ENCODE results near the gene SCG3. TPM values are rescaled to one million over a fixed set of nuclear protein-coding genes. Genes with fewer than 3 reads are reported as not detected.
A peak's percentile ranks its signal among the peaks of the same experiment; 100 is the strongest.
"Not testable (repeated sequence)": the region's sequence is repeated elsewhere in the genome, so short reads cannot be mapped to it uniquely, and the experiment has no call there.

Gene SCG3
- not detected for polyA plus RNA-seq (2013, experiment 1 of 2; ENCODE audit: insufficient read length)
- not detected for polyA plus RNA-seq (2013, experiment 2 of 2; ENCODE audit: insufficient read length)

DNA sequence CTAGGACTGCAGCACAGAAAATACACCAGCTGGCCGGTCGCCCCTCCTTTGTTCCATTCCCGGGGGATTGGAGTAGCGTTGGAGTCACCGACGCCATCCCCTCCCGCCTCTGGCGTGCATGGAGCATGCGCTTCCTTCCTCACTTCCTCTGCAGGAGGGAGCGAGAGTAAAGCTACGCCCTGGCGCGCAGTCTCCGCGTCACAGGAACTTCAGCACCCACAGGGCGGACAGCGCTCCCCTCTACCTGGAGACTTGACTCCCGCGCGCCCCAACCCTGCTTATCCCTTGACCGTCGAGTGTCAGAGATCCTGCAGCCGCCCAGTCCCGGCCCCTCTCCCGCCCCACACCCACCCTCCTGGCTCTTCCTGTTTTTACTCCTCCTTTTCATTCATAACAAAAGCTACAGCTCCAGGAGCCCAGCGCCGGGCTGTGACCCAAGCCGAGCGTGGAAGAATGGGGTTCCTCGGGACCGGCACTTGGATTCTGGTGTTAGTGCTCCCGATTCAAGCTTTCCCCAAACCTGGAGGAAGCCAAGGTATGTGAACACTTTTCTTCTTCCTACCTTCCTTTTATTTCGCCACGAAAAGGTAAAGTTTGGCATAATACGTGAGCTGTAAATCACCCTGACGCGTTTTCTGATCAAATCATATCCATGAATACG lies at the start of gene SCG3:
TSS of gene SCG3 (plus strand) at position 201 of the 661 bp plus-strand sequence. CDS start at position 454, 253 bp downstream.
- peak; percentile 70 for DNase-seq

DNA sequence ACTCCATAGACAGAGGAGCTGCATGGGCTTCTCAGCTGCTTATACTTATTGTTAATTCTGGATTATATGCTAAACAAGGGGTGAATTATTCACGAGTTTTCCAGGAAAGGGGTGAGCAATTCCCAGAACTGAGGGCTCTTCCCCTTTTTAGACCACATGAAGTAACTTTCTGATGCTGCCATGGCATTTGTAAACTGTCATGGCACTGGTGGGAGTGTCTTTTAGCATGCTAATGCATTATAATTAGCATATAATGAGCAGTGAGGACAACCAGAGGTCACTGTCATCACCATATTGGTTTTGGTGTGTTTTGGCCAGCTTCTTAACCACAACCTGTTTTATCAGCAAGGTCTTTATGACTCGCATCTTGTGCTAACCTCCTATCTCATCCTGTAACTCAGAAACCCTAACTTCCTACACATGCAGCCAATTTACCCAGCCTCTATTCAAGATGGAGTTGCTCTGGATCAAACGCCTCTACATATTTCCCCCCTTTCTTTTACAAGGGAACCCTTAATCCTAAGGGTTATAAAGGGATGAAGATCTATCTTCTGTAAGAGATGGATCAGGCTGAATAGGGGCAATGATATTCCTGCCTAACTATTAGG lies 46.6 kb upstream of the SCG3 start:
- DNase-seq: no peak

DNA sequence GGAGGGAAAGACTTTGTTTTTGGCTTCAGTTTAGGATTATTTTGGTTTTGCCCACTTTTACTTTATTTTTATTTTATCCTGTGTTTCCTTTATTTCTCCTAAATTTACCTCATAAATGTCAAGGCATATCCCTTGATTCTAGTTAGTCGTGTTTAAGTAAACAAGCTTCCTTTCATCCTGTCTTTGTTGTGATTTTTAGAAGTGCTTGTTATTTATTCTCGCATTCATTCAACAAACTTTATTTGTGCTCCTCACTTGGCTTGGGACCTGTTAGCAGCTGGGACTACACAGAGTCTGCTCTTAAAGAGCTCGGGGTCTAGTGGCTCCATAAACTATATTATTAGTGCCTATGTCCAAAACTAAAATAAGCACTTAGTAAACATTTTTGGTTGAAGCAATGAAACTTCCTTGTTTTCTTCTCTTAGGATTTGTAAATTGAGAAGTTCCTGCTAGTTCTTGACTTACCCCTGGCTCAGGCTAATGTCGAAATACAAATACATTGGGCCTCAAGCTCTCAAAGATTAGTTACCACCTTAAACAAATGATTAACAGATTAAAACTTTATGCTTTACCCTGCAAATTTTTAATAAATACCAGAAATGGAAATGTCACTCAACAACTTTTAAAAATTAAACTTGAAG lies 39.7 kb upstream of the SCG3 start:
- DNase-seq: no peak

DNA sequence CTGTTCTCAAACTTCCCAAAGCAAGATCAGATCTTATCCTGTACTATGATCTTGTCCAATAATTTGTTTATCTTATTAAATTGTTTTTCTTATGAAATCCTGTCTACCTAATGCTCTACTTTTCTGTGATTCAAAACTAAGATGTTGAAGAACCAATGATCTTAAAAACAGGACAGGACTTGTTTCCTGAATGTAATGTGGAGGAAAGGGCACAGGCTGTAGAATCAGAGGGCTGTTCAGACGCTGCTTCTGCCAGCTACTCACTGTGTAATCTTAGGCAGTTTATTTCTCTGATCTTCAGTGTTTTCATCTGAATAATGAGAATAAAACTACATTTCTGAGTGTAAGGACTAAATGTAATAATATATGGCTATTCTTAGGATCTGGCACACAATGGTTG lies 38.6 kb upstream of the SCG3 start:
- no peak for DNase-seq

DNA sequence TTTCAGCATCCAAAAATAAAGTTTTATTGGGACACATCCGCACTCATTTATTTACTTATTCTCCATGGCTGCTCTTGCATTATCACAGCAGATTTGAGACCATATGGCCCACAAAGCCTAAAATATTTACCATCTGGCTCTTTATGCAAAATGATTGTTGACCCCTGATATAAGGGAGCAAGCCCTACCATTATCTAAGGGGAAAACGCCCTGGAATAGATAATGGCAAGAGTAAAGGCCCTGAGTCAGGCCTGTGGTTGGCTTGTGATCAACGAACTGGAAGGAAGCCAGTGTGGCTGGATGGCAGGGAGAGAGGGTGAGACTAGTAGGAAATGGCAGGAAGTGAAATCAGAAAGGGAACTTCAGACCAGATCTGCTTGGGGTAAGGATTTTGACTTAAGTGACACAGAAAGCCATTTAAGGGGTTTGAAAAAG lies 34.2 kb upstream of the SCG3 start:
- DNase-seq: peak; percentile 51

DNA sequence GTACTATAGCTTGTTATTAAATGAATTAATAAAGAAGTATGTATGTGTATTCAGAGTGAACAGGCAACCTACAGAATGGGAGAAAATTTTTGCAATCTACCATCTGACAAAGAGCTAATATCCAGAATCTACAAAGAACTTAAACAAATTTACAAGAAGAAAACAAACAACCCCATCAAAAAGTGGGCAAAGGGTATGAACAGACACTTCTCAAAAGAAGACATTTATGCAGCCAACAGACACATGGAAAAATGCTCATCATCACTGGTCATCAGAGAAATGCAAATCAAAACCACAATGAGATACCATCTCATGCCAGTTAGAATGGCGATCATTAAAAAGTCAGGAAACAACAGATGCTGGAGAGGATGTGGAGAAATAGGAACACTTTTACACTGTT lies 33.2 kb upstream of the SCG3 start:
- not testable (repeated sequence) for DNase-seq

DNA sequence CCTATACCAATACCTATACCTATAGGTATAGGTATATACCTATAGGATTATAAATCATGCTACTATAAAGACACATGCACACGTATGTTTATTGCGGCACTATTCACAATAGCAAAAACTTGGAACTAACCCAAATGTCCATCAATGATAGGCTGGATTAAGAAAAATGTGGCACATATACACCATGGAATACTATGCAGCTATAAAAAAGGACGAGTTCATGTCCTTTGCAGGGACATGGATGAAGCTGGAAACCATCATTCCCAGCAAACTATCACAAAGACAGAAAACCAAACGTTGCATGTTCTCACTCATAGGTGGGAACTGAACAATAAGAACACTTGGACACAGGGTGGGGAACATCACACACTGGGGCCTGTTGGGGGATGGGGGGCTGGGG lies 32.7 kb upstream of the SCG3 start:
- not testable (repeated sequence) for DNase-seq

DNA sequence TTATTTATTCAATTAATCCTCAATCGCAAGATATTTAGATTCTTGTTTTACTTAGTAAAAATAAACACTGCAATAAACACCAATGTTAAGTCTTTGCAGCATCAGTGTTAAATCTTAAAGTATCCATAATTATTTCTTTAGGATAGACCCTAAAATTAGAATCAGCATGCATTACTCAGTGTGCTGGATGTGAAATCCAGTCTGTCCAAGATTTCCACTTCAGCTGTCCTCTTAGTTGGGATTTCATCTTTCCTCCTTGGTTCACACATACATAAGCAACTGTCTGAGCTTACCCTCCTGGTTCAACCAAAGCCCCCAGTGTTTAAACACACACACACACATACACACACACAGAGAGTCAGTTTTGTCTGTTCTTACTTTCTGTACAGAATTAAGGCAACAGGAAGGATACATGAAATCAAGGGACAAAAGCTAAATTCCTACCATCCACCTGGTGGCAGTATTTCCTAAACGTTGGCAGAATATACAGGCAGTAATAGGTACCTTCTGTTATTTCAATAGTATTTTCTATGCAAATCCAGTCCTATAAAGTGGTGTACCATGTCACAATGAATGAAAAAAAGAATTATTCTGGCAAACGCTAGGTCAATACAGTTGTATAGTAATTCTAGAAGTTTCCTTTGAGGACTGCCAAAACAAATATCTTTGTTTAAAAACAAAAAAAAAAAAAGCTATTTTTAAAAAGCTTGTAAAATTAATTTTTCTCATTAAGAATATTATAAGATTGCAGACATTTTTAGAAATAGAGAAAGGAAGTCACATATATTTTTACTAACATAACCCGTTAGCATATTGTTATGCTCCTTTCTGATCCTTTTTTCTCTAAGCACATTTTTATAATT lies 31.4 kb upstream of the SCG3 start:
- DNase-seq: peak; percentile 69

DNA sequence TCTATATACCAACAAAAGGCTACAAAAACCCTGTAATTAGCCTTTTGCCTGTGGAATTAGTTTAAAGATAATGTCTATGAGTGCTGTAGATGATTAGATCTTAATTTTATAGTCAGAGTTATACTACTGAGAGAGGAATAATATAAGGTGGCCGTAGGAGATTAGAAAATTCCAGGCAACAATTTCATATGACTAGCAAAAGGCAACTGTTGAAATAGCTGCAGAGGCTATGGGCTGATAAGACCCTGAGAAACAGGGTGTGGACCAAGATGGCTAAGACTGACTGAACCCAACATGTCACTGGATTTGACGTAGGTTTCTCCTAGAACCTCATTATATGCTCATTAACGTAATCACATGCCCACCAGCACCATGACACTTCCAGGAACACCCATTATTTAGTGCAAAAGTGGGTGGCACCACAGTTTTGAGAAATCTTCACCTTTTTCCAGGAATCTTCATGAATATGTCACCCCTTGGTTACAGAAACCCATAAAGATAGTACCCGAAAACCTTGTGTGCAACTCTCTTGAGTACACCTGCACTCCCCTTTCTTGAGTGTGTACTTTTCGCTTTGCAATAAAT lies 29.1 kb upstream of the SCG3 start:
- DNase-seq: no peak

DNA sequence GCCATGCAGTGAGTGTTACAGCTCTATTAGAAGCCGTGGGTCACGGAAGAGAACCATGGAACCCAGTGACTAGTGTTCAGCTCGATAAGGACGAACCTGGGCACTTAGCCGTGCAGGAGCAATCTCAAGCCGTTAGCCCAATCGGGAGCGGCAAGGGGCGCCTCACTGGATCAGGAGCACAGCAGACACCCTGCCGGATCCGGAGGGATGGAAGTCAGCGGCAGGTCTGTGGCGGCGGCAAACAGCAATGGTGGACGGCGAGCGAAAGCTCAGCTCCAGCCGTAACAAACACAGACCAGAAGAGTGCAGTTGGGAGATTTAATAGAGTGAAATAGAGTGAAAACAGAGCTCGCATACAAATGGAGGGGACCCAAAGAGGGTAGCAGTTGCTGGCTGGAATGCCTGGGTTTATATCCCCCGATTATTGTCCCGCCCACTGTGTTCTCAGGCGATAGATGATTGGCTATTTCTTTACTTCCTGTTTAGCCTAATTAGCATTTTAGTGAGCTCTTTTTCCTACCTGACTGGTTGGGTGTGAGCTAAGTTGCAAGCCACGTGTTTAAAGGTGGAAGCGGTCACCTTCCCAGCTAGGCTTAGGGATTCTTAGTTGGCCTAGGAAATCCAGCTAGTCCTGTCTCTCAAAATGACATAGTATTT lies 25.8 kb upstream of the SCG3 start:
- not testable (repeated sequence) for DNase-seq

DNA sequence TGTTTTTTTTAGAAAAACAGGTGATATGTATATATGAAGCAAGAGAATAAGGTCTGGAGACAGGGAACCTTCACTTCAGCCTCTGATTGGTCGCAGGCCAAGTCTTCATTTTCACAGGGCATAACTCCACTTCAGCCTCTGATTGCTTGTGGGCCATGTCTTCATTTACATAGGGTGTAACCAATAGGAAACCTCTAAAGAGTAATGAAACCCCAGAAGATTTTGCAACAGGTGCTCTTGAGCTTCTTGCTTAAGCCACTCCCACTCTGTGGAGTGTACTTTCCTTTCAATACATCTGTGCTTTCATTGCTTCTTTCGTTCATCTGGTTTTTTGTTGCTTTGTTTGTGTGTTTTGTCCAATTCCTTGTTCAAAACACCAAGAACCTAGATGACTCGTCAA lies 22.6 kb upstream of the SCG3 start:
- DNase-seq: no peak

DNA sequence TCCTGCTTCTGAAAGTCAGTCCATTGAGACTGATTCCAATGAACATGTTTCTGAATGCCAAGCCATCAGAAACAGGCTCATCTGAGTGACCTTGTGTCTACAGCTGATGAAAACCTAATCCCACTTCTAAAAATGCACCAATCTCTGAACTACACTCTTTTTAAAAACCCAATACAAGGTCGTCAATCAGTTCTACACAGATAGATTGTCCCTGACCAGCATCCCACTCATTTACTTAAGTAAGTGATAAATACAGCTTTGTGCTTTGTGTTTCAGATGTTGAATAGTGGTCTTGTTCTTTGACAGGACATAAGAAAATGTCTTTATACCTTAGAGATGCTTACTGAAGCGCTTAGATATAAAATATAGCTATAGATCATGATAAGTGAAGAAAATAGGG lies 20.2 kb upstream of the SCG3 start:
- no peak for DNase-seq

DNA sequence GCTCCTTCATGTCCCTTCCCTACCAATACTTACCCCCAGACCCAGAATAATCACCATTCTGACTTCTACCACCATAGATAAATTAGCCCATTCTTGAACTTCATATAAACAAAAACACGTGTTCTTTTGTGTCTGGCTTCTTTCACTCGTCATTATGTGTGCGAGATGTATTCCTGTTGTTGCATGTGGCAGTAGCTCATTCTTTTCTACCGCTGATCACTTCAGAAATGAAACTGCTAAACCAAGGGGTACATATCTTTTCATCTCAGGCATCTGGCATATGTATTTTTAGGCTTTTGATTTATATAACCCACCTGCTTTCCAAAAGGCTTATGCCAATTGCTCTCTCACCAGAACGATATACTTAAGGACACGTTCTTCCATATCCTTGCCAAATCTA lies 13.8 kb upstream of the SCG3 start:
- DNase-seq: no peak

DNA sequence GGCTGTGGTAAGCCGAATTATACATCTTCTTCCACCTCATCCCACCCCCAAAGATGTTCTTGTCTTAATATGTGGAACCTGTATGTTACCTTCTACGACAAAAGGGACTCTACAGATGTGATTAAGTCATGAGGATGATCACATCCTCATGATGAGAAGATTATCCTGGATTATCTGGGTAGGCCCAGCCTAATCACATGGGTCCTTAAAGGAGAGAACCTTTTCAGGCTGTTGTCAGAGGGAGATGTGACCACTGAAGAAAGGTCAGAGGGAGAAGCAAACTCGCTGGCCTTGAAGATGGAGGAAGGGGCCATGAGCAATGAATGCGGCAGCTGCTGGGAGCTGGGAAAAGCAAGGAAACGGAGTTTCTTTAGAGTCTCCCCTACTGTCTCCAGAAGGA lies 12.9 kb upstream of the SCG3 start:
- no peak for DNase-seq

DNA sequence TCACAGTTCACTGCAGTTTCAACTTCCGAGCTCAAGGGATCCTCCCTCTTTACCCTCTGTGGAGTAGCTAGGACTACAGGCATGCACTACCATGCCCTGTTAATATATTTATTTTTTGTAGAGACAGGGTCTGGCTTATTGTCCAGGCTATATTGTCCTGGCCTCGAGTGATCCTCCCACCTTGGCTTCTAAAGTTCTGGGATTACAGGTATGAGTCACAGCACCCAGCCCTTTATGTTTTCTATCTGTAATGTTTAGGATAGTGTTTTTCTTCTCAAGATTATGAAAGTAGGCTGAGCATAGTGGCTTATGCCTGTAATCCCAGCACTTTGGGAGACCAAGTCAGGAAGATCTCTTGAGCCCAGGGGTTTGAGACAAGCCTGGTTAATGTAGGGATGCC lies 11.9 kb upstream of the SCG3 start:
- DNase-seq: no peak

DNA sequence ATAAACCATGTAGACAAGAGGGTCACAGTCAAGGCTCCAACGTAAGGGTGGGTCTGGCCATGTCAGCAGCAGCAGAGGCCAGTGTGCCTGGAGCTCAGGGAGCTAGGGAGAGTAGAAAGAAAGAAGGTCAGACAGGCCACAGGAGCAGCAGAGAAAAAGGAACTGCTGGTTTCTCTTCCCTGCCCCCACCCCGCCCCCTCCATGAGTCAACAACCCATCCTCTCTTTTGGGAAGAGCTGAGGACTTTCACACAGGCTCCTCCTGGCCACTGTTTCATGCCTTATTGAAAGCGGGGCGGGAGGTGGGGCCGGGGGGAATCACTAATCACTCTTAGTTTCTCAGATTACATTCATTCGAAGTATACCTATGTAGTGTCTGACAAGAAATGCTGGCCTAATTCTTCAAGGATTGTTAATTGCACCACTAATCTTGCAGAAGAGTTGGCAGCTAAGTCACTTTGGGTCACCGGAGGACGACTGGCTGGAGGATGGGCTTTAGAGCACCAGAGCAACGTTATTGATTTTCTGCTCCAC lies 9.1 kb upstream of the SCG3 start:
- DNase-seq: no peak

DNA sequence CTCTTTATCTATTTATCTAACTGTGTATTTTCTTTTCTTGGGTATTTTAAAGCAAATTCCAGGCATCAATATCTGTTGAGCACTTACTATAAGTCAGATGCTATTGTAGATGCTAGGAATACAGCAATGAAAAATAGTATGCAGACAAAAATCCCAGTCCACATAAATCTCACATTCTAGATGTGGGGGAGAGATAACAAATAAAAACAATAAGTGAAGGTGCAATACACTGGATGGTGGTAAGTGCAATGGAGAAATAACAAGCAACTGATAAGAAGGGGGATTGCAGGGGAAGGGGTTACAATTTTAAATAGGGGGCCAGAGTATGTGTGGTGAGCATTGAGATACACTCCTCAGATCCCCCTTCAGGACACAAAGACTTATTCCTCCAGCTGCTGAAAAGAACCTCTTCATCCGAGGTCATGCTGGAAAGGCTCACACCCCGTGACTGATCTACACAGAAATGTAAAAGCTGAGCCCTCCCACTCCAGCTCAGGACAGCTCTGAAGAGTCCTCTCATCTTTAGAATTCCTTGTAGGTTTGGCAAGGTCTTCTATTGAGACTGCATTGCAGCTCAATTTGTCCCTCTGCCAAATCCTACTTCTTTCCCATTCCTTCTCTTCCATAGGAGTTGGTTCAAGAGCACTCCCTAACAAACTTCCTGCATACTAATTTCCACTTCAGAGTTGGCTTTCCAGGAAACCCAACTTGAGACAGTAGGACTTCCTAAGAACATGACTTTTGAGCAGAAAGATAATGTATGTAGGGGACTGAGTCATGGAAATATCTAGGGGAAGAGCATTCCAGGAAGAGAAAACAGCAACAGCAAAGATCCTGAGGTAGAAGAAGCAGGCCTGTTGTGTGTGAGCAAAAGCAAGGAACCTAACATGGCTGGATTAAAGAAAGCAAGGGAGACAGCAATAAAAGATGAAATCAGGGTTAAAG lies 8.1 kb upstream of the SCG3 start:
- DNase-seq: no peak

DNA sequence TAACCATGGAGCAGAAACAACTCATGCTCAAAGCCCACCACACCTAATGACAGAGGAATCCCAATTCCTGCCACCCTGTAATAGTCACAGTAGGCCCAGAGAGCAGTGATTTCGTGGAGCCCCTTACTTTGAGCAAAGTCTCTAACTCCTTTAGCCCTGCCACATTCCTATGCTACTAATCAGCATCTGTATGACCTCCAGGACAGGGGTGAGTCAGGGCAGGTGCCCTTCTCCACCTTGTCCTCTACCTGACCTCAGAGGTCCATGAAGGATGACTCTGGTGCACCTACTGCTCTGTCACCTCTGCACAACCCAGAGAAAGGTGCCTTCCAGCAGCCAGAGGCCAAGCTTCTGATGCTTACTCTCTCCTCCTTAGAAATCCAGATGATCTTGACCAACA lies 6.1 kb upstream of the SCG3 start:
- DNase-seq: no peak

DNA sequence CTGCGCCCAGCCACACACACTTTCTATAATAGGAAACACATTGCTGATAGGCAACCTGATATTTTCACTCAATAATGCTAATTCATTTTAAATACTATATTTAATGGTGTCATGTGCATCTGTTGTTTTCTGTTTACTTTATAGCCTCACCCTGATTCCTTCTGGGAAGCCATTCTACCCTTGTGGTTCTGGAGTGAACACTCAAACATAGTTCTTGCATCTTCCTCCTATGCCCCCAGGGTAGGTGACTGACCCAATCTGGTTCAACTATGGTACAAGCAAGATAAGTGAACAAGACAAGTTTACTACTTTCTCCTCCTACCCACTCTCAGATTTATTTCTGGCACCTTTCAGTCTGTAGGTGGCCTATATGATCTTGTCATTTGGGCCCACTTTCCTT lies 4.3 kb upstream of the SCG3 start:
- no peak for DNase-seq

DNA sequence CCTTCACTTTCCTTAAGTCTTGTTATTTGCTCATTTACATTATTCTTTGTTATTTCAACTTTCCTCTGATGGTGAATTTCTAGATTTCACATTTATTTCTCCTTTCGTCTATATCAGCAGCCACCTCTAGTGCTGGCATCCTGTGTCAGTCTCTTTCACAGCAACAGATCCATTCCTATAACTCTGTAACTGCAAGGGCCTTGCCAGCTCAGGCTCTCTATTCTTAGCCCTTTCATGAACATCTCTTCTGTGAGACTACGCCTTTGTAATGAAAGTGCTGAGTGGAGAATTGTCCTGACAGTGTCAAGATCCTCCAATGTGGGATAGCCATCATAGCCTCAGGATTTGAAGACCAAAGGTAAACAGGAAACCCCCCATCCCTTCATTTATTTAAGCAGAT lies 3.9 kb upstream of the SCG3 start:
- no peak for DNase-seq

DNA sequence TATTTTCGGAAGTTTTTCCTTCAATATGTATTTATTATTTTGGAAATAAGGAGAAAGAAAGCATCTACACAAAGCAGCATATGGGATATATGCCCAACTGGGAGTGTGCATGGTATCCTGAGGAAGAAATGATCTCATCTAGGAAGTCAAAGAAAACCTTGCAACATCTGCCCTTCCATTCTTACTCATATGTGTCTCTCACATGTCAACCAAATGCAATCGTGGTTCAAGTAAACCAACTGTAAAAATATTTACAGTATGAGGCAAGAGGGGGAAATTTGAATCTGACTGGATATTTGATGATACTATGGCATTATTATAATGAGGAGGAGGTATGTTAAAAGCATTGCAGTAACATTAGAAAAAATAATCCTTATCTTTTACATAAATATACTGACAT lies 3.2 kb upstream of the SCG3 start:
- no peak for DNase-seq
